Right ventricle myocardium inferior (tissue), 1 donor: ENCODE measurements around the gene SPRY4. TPM values are rescaled to one million over a fixed set of nuclear protein-coding genes. Genes with fewer than 3 reads are reported as not detected.
A peak's percentile ranks its signal among the peaks of the same experiment; 100 is the strongest.

ENCODE experiments used
- ATAC-seq: fragments of 200-7000 bp; cut with Tn5 transposase; one replicate; pipeline ENCODE4 v1.9.1; 2020; ENCODE audit warnings: mild to moderate bottlenecking, moderate library complexity
- DNase-seq: peaks from one replicate; pipeline ENCODE4 v3.0.0; 2021; ENCODE audit errors: missing footprints
- intact Hi-C: fragments of 100-400 bp; cut with DNase I; formaldehyde crosslinking; loops from one replicate; pipeline ENCODE4 v1.11.0; 2022
- total RNA-seq: library from RNA; stranded (reverse); fragmentation: NEBNext Ultra II Directional; extraction: Animal tissue kit (Norgen Biotek cat#: 25700); gene quantifications from one replicate; pipeline ENCODE4 v1.2.1, GENCODE V29; 2021
- donor health status: DM: no; HTN: yes; CAD: no; lungs with severe emphysema.

The SPRY4 gene
- total RNA-seq, 1 donor from 2014 or later: 9.7 TPM

DNA sequence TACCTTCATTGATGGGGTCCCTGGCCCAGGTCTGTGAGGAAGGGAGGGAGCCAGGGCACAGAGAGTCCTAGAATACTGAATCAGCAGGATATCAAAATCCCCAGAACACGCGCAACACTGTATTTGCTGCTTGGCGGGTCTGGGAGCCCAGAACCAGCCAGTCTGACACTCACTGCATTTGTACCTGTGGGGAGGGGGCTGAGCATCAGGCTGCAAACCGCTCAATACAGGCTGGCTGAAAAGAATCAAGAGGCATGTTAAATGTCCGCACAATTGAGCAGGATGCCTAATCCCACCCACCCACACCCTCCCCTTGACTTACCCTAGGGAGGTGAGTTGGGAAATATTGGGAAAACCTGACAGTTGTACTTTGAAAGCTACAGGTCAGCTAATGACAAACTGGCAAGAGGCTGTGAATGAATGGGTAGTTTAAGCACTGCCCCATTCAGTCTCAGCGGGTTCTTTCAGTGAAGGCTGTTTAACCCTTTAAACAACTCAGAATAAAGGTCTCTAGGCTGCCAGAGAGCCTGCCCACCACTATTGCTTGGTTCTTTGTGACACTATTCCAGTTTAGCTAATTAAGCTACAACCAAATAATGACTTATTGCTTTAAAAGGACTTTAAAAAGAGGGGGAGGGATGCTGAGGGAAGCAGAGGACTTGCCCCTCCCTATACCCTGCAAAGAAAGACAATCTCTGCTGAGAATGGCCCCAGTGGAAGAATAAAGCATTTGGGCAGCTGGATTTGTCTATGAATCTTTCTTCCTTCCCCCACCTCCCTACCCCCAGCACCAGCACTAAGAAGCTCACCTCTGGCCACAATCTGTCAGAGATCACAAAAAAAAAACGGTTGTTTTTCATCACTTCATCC, 5.0 kb downstream of the SPRY4 start:
- ATAC-seq (no peak), DNase-seq (no peak)
- intact Hi-C loops: loop anchor here (5.0 kb wide), 2 partner anchors 37 to 167 kb away; no protein-coding TSS in a partner anchor

DNA sequence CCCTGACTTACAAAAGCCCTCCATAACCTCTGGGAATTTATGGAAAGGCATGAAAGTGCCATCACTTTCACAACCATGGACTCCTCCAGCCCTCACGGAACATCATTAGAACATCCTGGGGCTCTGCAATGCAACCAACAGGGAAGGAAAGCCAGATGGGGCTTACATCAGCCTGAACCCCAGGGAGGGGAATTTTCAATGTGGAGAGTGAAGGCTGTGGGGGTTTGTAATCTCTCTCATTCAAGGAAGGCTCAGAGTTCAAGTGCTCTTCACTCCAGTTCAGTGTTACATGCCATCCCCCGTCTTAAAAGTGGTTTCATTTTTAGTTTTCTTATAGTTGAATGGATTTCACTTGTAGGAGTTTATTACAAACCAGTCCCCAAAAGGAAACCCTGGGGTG, 5.7 kb downstream of the SPRY4 start:
- intact Hi-C loops: loop anchor here (5.0 kb wide), 1 partner anchor 37 kb away; no protein-coding TSS in a partner anchor
- ATAC-seq (peak; percentile 11), DNase-seq (no peak)

DNA sequence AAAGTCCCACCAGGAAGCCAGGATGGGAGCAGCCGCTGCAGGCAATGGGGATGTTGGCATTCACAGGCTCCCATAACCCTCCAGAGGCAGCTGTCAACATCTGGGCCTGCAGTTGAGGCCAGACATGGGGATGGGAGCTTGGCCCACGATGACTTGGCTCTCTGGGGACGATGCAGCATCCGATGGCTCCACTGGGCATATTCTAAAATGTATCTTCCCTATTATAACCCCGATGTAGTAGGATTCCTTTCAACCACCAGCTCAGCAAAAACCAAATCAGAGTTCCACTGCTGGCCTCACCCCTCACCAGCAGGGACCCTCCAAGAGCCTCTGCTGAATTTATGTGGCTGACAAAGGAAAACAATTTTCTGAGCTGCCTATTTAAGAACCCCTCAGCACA, 7.1 kb downstream of the SPRY4 start:
- DNase-seq (peak; percentile 74), ATAC-seq (no peak)
- intact Hi-C loops: loop anchor here (2.0 to 5.0 kb wide), 2 partner anchors 35 to 225 kb away; no protein-coding TSS in a partner anchor

- peak; percentile 32 for ATAC-seq
- intact Hi-C loops: loop anchor here (2.0 to 5.0 kb wide), 2 partner anchors 35 to 226 kb away; no protein-coding TSS in a partner anchor
- DNase-seq: no peak
These were observed 7.6 kb downstream of the SPRY4 start for GRCh38 chr5:142317173-142317572.

DNA sequence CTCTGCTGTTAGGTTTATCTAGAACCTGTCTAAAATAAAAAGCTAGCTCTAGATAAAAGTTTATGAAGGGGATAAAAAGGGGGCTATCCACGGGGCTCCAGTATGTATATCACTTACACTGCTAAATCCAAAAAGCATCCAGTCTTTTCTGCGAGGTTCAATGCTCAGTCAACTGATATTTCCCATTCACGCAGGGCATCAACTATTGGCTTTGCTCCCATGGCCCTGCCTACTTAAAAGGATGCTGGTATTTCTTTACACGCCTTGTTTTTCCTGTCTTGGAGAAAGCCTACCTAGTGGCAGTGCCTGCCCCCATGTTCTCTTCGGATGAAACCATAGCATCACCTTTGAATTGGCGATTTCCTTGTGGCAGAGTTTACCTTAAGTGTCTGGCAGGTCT, 8.1 kb downstream of the SPRY4 start:
- no peak for ATAC-seq
- intact Hi-C loops: loop anchor here (2.0 to 5.0 kb wide), 2 partner anchors 34 to 226 kb away; no protein-coding TSS in a partner anchor
- DNase-seq: no peak

DNA sequence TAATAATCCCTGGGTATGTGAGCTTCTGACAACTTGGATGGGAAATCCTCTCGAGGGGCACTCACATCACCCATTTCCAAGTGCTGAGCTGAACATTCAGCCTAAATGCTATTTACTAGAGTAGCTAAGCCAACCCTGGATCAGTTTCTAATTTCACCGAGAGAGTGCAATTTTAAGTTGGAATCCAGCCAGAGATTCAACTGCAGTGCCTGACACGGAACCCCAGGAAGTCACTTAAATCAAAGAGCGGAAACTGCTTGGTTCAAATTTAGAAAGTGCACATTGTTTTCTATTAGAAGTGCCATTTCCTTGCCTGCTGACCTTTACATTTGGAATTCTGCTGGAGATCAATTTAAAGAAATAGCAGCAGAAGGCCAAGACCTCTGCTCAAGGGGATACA, 8.8 kb downstream of the SPRY4 start:
- ATAC-seq (peak; percentile 49), DNase-seq (no peak)
- intact Hi-C loops: loop anchor here (2.0 to 5.0 kb wide), 2 partner anchors 34 to 227 kb away; no protein-coding TSS in a partner anchor

- intact Hi-C loops: loop anchor here (2.0 to 5.0 kb wide), 2 partner anchors 18 to 33 kb away; no protein-coding TSS in a partner anchor
- no peak for DNase-seq
- no peak for ATAC-seq
These were observed 9.5 kb downstream of the SPRY4 start for GRCh38 chr5:142315096-142315900.

GRCh38 chr5:142314606-142315005, 10.2 kb downstream of the SPRY4 start:
- no peak for ATAC-seq

DNA sequence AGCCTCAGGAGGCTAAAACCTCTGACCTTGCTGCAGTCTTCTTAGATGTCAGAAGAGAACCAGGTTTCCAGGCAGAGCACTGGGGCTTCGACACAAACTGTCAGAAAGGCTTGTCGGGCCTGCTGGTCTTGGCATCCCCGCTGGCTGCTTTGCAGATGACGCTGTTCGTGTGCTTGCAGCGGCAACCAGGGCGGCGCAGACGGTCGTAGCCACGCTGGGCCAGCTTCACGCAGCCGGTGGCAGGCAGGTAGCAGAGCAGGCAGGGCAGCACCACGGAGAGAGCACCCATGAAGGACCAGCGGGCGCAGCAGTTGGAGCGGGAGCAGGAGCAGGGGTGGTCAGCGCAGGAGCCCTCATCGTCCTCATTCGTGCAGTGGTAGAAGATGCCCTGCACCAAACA, 10.7 kb downstream of the SPRY4 start:
- intact Hi-C loops: loop anchor here (2.0 kb wide), 1 partner anchor 17 kb away; no protein-coding TSS in a partner anchor
- no peak for ATAC-seq
- DNase-seq: no peak

More at GRCh38 chr5:142314606-142315005, 10.2 kb downstream of the SPRY4 start:
- DNase-seq: no peak
- intact Hi-C loops: loop anchor here (2.0 to 5.0 kb wide), 2 partner anchors 18 to 32 kb away; no protein-coding TSS in a partner anchor

- DNase-seq (no peak), ATAC-seq (no peak)
- intact Hi-C loops: loop anchor here (2.0 kb wide), 1 partner anchor 17 kb away; no protein-coding TSS in a partner anchor
These were observed 11.1 kb downstream of the SPRY4 start for GRCh38 chr5:142313682-142314081.

- DNase-seq: no peak
- intact Hi-C loops: no loop called here
- ATAC-seq: no peak
These were observed 11.5 kb downstream of the SPRY4 start for GRCh38 chr5:142313275-142313674.

- ATAC-seq (no peak), DNase-seq (no peak)
- intact Hi-C loops: no loop called here
These were observed 12.4 kb downstream of the SPRY4 start for GRCh38 chr5:142312399-142312798.

DNA sequence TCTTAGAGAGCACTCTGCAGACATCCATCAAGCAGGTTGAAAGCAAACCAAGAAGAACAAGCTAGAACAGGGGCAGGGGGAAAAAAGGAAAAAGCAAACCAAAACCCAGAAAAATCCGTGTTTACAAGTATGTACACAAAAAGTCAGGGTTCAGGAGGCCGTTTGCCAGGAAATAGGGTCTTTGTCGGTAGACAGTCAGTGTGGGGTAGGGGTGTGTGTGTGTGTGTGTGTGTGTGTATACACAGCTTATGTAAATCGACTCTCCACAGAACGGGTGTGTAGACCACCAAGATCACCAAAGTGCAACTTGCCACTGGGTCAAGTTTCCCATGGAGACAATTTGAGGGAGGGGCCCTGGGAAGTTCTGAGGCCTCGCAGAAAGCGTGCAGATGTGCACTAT, 13.1 kb downstream of the SPRY4 start:
- intact Hi-C loops: no loop called here
- ATAC-seq (no peak), DNase-seq (no peak)

- DNase-seq (no peak), ATAC-seq (no peak)
- intact Hi-C loops: no loop called here
These were observed 14.0 kb downstream of the SPRY4 start for GRCh38 chr5:142310803-142311202.

DNA sequence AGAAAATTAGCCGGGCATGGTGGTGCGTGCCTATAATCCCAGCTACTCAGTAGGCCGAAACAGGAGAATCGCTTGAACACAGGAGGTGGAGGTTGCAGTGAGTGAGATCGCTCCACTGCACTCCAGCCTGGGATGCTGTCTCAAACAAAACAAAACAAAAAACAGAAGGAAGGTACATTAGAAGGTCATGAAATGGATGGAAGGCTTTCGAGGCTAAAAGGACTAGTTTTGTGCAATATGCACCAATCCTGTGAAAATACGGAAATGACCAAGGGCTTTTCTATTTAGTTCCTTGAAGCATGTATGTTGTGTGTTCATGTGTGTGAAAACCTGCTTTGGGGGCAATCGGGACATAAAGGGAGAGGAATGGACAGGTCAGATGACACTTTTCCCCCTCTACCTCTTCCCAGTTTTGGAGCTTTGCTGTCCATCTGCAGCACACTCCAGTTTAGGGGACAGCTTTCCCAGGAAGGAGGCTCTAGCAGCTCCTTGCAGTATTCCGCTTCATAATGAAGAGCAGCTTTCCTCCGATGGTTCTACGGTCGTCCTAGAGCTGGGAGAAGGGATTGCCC, 15.0 kb downstream of the SPRY4 start:
- no peak for ATAC-seq
- intact Hi-C loops: no loop called here
- DNase-seq: no peak

DNA sequence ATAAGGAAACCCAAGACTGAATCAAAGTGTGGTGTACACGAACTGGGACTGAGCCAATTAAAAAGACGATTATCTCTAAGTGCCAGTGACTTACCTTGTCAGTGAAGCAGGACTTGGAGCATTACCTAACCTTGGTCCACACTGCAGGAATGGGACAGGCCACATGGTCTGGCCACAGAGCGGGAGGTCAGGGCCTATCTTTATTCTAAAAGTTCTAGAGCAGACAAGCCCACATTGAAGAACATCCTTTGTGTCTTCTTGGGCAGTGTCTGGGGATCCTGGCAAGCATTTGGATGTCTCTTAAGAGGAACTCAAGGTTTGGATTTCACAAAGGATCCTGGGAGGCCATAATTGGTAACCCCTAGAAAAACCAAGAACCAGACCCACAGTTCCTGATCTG, 16.5 kb downstream of the SPRY4 start:
- no peak for ATAC-seq
- intact Hi-C loops: no loop called here

GRCh38 chr5:142307146-142307890, 17.5 kb downstream of the SPRY4 start:
- ATAC-seq (no peak), DNase-seq (no peak)
- intact Hi-C loops: no loop called here

More for the DNA sequence above, 16.5 kb downstream of the SPRY4 start:
- DNase-seq: no peak

- intact Hi-C loops: no loop called here
- ATAC-seq (no peak), DNase-seq (no peak)
These were observed 18.7 kb downstream of the SPRY4 start for GRCh38 chr5:142306077-142306502.
